OCI-LY7 (cell line): ENCODE measurements around the gene HDAC9. TPM values are rescaled to one million over a fixed set of nuclear protein-coding genes. Genes with fewer than 3 reads are reported as not detected.

Experiments
- BruUV-seq: library from RNA; stranded (reverse); fragments of 400-500 nt; replicated peaks from 2 replicates; lab custom pipeline; 2021; lab: Mats Ljungman, UMichigan
- CTCF ChIA-PET: fragments of 300-600 bp; sonication (Branson Sonifier 250); formaldehyde crosslinking; loops from one replicate; lab custom pipeline; 2022; ENCODE audit warnings: antibody characterized with exemption; ENCODE audit not compliant: unreplicated experiment; lab: Charles Lee
- POLR2A ChIA-PET: fragments of 300-600 bp; sonication (Branson Sonifier 250); formaldehyde crosslinking; loops from one replicate; lab custom pipeline; 2022; ENCODE audit warnings: antibody characterized with exemption; lab: Charles Lee
- DNase-seq: peaks from one replicate; pipeline ENCODE4 v3.0.0-alpha.2; 2015; ENCODE audit warnings: low spot score
- H2AFZ ChIP-seq: fragments of 200-600 bp; sonication (generic), shearing (Covaris generic); 2 replicates; pipeline ENCODE4 v1.6.1; 2014; ENCODE audit warnings: mild to moderate bottlenecking, antibody characterized with exemption, low read length, moderate library complexity
- H3K27ac ChIP-seq: fragments of 200-600 bp; sonication (generic); 2 replicates; pipeline ENCODE4 v1.5.1; 2014; ENCODE audit warnings: mixed run types, low read depth, mild to moderate bottlenecking, moderate library complexity, low read length, inconsistent platforms; ENCODE audit not compliant: poor library complexity, severe bottlenecking
- H3K36me3 ChIP-seq: fragments of 200-600 bp; sonication (generic); 2 replicates; pipeline ENCODE4 v1.6.1; 2014; ENCODE audit warnings: mild to moderate bottlenecking, antibody characterized with exemption, low read length, moderate library complexity, mixed read lengths; ENCODE audit not compliant: insufficient read depth
- H3K4me1 ChIP-seq: fragments of 200-600 bp; sonication (generic); 2 replicates; pipeline ENCODE4 v1.5.1; 2014; ENCODE audit warnings: mild to moderate bottlenecking, low read length; ENCODE audit not compliant: insufficient read depth, poor library complexity, severe bottlenecking
- H3K4me2 ChIP-seq: fragments of 200-600 bp; sonication (generic); 2 replicates; pipeline ENCODE4 v1.6.1; 2014; ENCODE audit warnings: mild to moderate bottlenecking, low read length
- H3K4me3 ChIP-seq: fragments of 200-600 bp; sonication (generic); 2 replicates; pipeline ENCODE4 v1.5.1; 2014; ENCODE audit warnings: mild to moderate bottlenecking, low read depth, low read length; ENCODE audit not compliant: poor library complexity, severe bottlenecking
- H3K79me2 ChIP-seq: fragments of 200-600 bp; sonication (generic); 2 replicates; pipeline ENCODE4 v1.6.1; 2016; ENCODE audit warnings: low read depth, mild to moderate bottlenecking, low read length, moderate library complexity, mixed read lengths; ENCODE audit not compliant: insufficient read depth
- H3K9me2 ChIP-seq: fragments of 200-600 bp; sonication (generic); 2 replicates; pipeline ENCODE4 v1.6.1; 2016; ENCODE audit warnings: mild to moderate bottlenecking, low read length, mixed read lengths; ENCODE audit not compliant: insufficient read depth
- H3K9me3 ChIP-seq: fragments of 200-600 bp; sonication (generic); 2 replicates; pipeline ENCODE4 v1.6.1; 2014; ENCODE audit warnings: mild to moderate bottlenecking, mixed run types, low read length, mixed read lengths
- H4K20me1 ChIP-seq: fragments of 200-600 bp; sonication (generic); 2 replicates; pipeline ENCODE4 v1.6.1; 2014; ENCODE audit warnings: mild to moderate bottlenecking, antibody characterized with exemption, low read length, moderate library complexity, mixed read lengths; ENCODE audit not compliant: insufficient read depth
- EZH2phosphoT487 ChIP-seq: fragments of 200-600 bp; sonication (generic); IDR thresholded peaks from 2 replicates; pipeline ENCODE4 v1.6.1; 2018; ENCODE audit warnings: low read depth, borderline replicate concordance, mild to moderate bottlenecking, mixed run types, antibody characterized with exemption, low read length, moderate library complexity, mixed read lengths
- intact Hi-C: fragments of 100-400 bp; cut with micrococcal nuclease; formaldehyde crosslinking; loops from one replicate; pipeline ENCODE4 v1.10.0; 2022; ENCODE audit not compliant: unreplicated experiment
- total RNA-seq, 2 experiments: library from RNA; depleted of rRNA in 1 of 2; stranded (reverse); fragments of >200 nt in 1 of 2; shearing (Covaris generic) in 1 of 2; gene quantifications; 2 replicates each; pipeline ENCODE4 v1.2.3, GENCODE V29; 2014 to 2022
- TF ChIP-seq, protein P1 (sequence below): fragments of 200-600 bp; sonication (generic); conservative IDR thresholded peaks from 2 replicates; pipeline ENCODE4 v1.5.1; 2014; ENCODE audit warnings: mild to moderate bottlenecking, antibody characterized with exemption, low read length, moderate library complexity, mixed read lengths

Gene HDAC9
- total RNA-seq, 2 experiments from 2014 or later: 58.8 to 91.7 TPM

DNA sequence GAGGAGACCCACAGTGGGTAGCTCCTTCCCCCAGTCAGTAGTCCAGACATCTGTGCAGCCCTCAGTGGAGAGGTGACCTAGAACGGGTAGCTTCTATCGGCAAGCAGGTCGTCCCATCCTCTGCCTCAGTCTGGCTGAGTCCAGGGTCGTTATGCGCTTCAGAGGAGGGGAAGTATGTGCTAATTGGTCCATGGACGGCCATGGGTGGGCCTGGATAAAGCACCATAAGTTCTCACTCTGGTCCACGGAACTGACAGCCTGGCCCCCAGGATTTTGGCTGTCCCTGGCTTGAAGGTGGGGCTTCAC, 78.6 kb downstream of the HDAC9 start:
- no peak overlapping the region for H3K4me3 ChIP-seq
- intact Hi-C loops: loop anchor here (5.0 kb wide), 1 partner anchor 217 kb away; no protein-coding TSS in a partner anchor
- H3K4me1 ChIP-seq: peaks cover 80% of the 10 kb centered on the region
- BruUV-seq: no TSS peak
- TF ChIP-seq, protein P1, sequence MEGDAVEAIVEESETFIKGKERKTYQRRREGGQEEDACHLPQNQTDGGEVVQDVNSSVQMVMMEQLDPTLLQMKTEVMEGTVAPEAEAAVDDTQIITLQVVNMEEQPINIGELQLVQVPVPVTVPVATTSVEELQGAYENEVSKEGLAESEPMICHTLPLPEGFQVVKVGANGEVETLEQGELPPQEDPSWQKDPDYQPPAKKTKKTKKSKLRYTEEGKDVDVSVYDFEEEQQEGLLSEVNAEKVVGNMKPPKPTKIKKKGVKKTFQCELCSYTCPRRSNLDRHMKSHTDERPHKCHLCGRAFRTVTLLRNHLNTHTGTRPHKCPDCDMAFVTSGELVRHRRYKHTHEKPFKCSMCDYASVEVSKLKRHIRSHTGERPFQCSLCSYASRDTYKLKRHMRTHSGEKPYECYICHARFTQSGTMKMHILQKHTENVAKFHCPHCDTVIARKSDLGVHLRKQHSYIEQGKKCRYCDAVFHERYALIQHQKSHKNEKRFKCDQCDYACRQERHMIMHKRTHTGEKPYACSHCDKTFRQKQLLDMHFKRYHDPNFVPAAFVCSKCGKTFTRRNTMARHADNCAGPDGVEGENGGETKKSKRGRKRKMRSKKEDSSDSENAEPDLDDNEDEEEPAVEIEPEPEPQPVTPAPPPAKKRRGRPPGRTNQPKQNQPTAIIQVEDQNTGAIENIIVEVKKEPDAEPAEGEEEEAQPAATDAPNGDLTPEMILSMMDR: no peak
- no peak for TF ChIP-seq EZH2phosphoT487
- CTCF ChIA-PET: interaction anchor here (0.6 to 1.4 kb wide), 2 partner anchors 16 to 52 kb away, joined by 3 to 4 read pairs; no protein-coding TSS in a partner anchor
- POLR2A ChIA-PET: interaction anchor here (0.7 to 5.0 kb wide), 9 partner anchors 9 to 219 kb away, joined by 3 to 27 read pairs (median 4); no protein-coding TSS in a partner anchor
- H3K9me2 ChIP-seq: no peaks in the 10 kb centered on the region
- peaks cover 41% of the 10 kb centered on the region for H3K79me2 ChIP-seq
- H2AFZ ChIP-seq: no peak overlapping the region
- no peak overlapping the region for H3K4me2 ChIP-seq
- no peak overlapping the region for H3K27ac ChIP-seq
- no peaks in the 10 kb centered on the region for H3K9me3 ChIP-seq
- no peak for DNase-seq
- H4K20me1 ChIP-seq: no peaks in the 10 kb centered on the region
- H3K36me3 ChIP-seq: peaks cover 28% of the 10 kb centered on the region

DNA sequence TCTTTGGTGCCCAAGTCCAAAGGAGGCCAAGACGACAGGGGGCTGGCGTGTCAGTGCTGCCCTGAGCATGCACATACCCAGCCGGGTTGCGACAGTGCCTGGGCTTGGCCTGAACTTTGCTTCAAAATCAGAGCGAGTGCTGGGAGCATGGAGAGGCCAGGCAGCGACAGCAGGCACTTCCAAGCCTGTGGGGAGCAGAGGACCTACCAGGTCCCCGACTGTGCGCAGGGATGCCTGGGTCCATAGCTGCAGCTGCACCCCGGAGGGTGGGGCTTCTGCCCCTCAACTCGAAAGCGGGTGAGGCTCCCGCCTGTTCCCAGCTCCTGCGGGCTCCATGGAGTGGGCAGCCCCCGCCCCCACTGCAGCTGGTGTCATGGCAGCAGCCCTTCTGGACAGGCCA, 79.1 kb downstream of the HDAC9 start:
- Histone ChIP-seq H3K36me3 (peaks cover 28% of the 10 kb centered on the region), H3K4me3 (no peak overlapping the region), H3K9me2 (no peaks in the 10 kb centered on the region), H3K79me2 (peaks cover 36% of the 10 kb centered on the region), H4K20me1 (no peaks in the 10 kb centered on the region), H3K4me1 (peaks cover 76% of the 10 kb centered on the region), H3K4me2 (no peak overlapping the region), H2AFZ (no peak overlapping the region), H3K9me3 (no peaks in the 10 kb centered on the region), H3K27ac (no peak overlapping the region)
- ChIA-PET CTCF (interaction anchor here (1.4 kb wide), 1 partner anchor 16 kb away, joined by 4 read pairs; no protein-coding TSS in a partner anchor), POLR2A (interaction anchor here (0.7 to 5.0 kb wide), 10 partner anchors 9 to 78 kb away, joined by 3 to 27 read pairs (median 4); no protein-coding TSS in a partner anchor)
- TF ChIP-seq, protein P1: no peak
- TF ChIP-seq EZH2phosphoT487: no peak
- BruUV-seq: no TSS peak
- intact Hi-C loops: loop anchor here (5.0 kb wide), 1 partner anchor 217 kb away; no protein-coding TSS in a partner anchor
- no peak for DNase-seq
